ENCODE measurements around the gene USP48. TPM values are rescaled to one million over a fixed set of nuclear protein-coding genes. Genes with fewer than 3 reads are reported as not detected.

Gene USP48
- total RNA-seq, 1 experiment from 2014 or later, result 84.8 TPM

- Mint-ChIP-seq H3K4me3 (no peak overlapping the region), H3K27me3 (ENCODE audit: low read depth) (peaks cover 1% of the 10 kb centered on the region; the same call in 1 of the 2 replicates), H3K36me3 (ENCODE audit: insufficient read depth in 1 of 3, low read depth in 3 of 3) (peaks cover 28 to 57% (median 56%) of the 10 kb centered on the region in 3 experiments; a peak in 6 of 7 replicates), H3K27ac (no peak overlapping the region), H3K4me1 (peaks cover 18 to 25% of the 10 kb centered on the region in 2 experiments), H3K9me3 (no peaks in the 10 kb centered on the region)
- H3K56ac ChIP-seq (ENCODE audit: insufficient read length, low read depth, low read length), result no peak overlapping the region
- H3K9ac ChIP-seq (ENCODE audit: extremely low read depth, insufficient read length, low read length), result no peak overlapping the region
- H3K9me3 ChIP-seq (ENCODE audit: control insufficient read depth, low read depth, low read length), result no peaks in the 10 kb centered on the region
- H2AK5ac ChIP-seq (ENCODE audit: insufficient read length, low read length), result no peak overlapping the region
- no peaks in the 10 kb centered on the region for H3K79me1 ChIP-seq (ENCODE audit: insufficient read depth, low read depth, low read length, poor library complexity, severe bottlenecking)
- H4K8ac ChIP-seq (replicated peaks; ENCODE audit: insufficient read length, low read depth, low read length), result no peak overlapping the region
- TF ChIP-seq CTCF (conservative IDR thresholded peaks at IDR 0.05), result peak; percentile 61
- no peaks in the 10 kb centered on the region for H3K23me2 ChIP-seq (ENCODE audit: insufficient read length, low read depth, low read length, poor library complexity, severe bottlenecking)
- H2BK20ac ChIP-seq (ENCODE audit: low read depth, low read length, poor library complexity, severe bottlenecking), result no peak overlapping the region
- no peak overlapping the region for H2BK15ac ChIP-seq (ENCODE audit: low read depth, low read length)
- no peak overlapping the region for H2BK12ac ChIP-seq (ENCODE audit: insufficient read length, low read depth, low read length)
- H3K4ac ChIP-seq (ENCODE audit: low read depth, low read length), result no peak overlapping the region
- H3K27me3 ChIP-seq (ENCODE audit: insufficient read depth, low read length), result no peaks in the 10 kb centered on the region
- H3K27ac ChIP-seq (ENCODE audit: insufficient read length, low read depth, low read length), result no peak overlapping the region
- H3K4me1 ChIP-seq (ENCODE audit: insufficient read depth, low read length), result peaks cover 2% of the 10 kb centered on the region
- H3K14ac ChIP-seq (ENCODE audit: insufficient read depth, low read length), result no peak overlapping the region
- H3T11ph ChIP-seq (ENCODE audit: low read length), result no peak overlapping the region
- no peak overlapping the region for H2BK5ac ChIP-seq (ENCODE audit: insufficient read length, low read length)
- H2AFZ ChIP-seq (ENCODE audit: low read length), result no peak overlapping the region
- DNase-seq, result no peak
- no peak overlapping the region for H4K91ac ChIP-seq (ENCODE audit: insufficient read length, low read depth, low read length)
- no peaks in the 10 kb centered on the region for H3K79me2 ChIP-seq (ENCODE audit: insufficient read depth, low read length)
- H3K18ac ChIP-seq (ENCODE audit: insufficient read length, low read depth, low read length), result no peak overlapping the region
- H3K4me2 ChIP-seq (ENCODE audit: insufficient read depth, insufficient read length, low read length), result no peak overlapping the region
- WGBS (ENCODE audit: extremely low coverage, insufficient read length, low lambda C conversion rate), result no CpG with 5 or more reads among the region's 3 CpGs
- H3K23ac ChIP-seq (ENCODE audit: insufficient read length, low read depth, low read length), result no peak overlapping the region
- H2BK120ac ChIP-seq (ENCODE audit: low read depth, low read length, poor library complexity, severe bottlenecking), result no peak overlapping the region
- H4K20me1 ChIP-seq (ENCODE audit: control insufficient read depth, insufficient read depth, insufficient read length), result no peaks in the 10 kb centered on the region
- H4K5ac ChIP-seq (ENCODE audit: insufficient read length, low read depth, low read length), result no peak overlapping the region
Observed at GRCh38 chr1:21703318-21703963, 79.5 kb downstream of the USP48 start.
